Hepatocyte (in vitro differentiated cells): ENCODE measurements around the gene ARID5A.
A peak's percentile ranks its signal among the peaks of the same experiment; 100 is the strongest.

ENCODE experiments used
- EZH2 ChIP-seq: fragments of 200-600 bp; sonication (generic); IDR thresholded peaks from 2 replicates; pipeline ENCODE4 v1.6.1; 2016; ENCODE audit warnings: antibody characterized with exemption, mild to moderate bottlenecking, borderline replicate concordance
- TF ChIP-seq, protein P1 (sequence below): fragments of 200-600 bp; sonication (generic); IDR thresholded peaks from 2 replicates; pipeline ENCODE4 v1.5.1; 2016; ENCODE audit warnings: antibody characterized with exemption, mild to moderate bottlenecking; ENCODE audit not compliant: poor library complexity

DNA sequence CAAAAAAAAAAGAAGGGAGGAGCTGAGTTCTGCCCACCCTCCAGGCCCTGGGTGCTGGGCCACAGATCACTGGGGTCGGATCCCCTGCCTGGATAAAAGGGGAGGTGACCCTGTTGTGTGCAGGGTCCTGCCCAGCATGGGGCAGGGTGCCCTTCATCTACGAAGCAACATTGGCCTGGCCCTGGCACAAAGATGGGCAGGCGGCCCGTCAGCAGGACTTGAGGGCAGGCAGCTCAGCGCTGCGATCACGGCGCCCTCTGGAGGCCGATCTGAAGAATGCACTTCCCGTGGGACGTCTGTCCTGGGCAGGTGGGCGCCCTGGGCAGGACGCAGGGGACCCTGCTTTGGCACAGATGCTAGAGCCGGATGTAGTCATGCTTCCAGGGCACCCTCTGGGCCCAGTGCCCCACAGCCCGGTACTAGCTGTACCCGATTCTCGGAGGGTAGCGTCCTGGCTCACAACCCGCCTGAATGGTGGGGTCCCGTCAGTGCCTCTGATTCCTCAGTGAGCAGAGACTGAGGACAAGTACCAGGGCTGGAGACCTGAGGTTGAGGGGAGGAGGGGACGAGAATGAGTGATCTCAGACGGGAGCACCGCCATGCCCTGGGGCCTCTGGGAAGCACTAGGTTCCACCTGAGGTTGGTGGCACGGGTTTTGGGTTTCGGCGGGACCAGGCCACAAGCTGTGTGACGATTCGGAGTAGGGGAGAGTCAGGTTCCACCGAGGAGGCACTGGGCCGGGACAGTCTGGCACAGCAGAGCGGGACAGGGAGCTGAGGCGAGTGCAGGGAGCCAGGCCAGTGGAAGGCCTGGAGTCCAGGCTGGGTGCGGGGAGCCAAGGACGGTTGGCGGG, 18.0 kb downstream of the ARID5A start:
- TF ChIP-seq, protein P1, sequence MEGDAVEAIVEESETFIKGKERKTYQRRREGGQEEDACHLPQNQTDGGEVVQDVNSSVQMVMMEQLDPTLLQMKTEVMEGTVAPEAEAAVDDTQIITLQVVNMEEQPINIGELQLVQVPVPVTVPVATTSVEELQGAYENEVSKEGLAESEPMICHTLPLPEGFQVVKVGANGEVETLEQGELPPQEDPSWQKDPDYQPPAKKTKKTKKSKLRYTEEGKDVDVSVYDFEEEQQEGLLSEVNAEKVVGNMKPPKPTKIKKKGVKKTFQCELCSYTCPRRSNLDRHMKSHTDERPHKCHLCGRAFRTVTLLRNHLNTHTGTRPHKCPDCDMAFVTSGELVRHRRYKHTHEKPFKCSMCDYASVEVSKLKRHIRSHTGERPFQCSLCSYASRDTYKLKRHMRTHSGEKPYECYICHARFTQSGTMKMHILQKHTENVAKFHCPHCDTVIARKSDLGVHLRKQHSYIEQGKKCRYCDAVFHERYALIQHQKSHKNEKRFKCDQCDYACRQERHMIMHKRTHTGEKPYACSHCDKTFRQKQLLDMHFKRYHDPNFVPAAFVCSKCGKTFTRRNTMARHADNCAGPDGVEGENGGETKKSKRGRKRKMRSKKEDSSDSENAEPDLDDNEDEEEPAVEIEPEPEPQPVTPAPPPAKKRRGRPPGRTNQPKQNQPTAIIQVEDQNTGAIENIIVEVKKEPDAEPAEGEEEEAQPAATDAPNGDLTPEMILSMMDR, result peak; percentile 81
- TF ChIP-seq EZH2, result no peak
